ENCODE results near the gene C2orf49.

C2orf49 gene

DNA sequence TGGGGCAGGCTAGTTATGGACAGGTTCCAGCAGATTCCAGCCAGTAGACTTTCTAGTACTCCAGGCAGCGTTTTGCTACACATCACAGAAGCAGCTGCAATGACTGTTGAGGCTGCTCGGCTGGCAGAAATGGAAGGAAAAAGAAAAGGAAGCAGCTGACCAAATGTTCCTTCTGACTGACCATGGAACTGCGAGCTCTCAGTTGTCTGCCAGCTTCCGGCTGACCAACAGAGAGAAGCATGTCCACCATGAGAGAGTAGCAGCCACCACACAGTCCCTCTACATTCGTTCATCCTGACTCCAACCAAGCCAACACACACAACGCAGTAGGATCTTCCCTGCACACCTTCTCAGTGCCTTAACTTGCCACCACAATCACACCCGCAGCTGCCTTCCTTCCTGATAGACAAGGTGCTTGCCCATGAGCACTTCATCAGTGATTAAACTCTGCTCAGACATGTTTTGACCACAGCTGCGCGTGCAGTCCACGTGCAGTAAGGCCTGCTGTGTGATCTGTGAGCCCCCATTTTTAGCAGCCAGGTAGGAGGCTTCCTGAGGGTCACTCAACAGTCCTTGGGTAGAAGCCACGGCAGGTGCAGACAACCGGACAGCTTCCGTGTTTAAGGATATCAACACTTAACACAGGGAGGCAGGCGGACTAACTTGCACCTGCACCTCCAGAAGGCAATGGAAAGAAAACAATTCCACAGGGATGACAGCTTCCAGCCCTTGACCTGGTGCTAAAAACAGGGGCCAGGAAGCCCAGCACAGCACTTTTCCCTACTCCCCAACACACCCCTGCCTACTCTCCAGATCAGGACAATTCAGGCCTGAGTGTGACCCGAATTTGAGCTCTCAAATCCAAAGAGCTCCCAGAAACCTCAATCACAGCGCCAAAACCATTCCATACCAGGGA lies 8.8 kb upstream of the C2orf49 start:
- H3K27me3 Mint-ChIP-seq, result no peaks in the 10 kb centered on the region
- DNase-seq (peak; percentile 11), ATAC-seq (replicated peaks) (peak; percentile 15 to 25)
- H3K36me3 Mint-ChIP-seq, result peaks cover 4 to 19% of the 10 kb centered on the region in 2 donors
- H3K9me3 Mint-ChIP-seq, result no peaks in the 10 kb centered on the region
- H3K4me3 Mint-ChIP-seq, result peak overlapping the region; percentile 85 to 94
- peaks cover 35 to 58% of the 10 kb centered on the region in 2 donors for H3K4me1 Mint-ChIP-seq
- peak overlapping the region; percentile 63 for H3K27ac Mint-ChIP-seq

- H3K36me3 Mint-ChIP-seq, result peaks cover 0 to 15% of the 10 kb centered on the region in 2 donors
- DNase-seq, result no peak
- H3K9me3 Mint-ChIP-seq, result no peaks in the 10 kb centered on the region
- ATAC-seq (replicated peaks), result peak; percentile 49 to 51
- H3K4me3 Mint-ChIP-seq, result peak overlapping the region; percentile 85 to 94
- H3K27me3 Mint-ChIP-seq, result no peaks in the 10 kb centered on the region
- H3K27ac Mint-ChIP-seq, result peak overlapping the region; percentile 63
- peaks cover 30 to 52% of the 10 kb centered on the region in 2 donors for H3K4me1 Mint-ChIP-seq
Measured at GRCh38 chr2:105329197-105329554, 8.2 kb upstream of the C2orf49 start.

DNA sequence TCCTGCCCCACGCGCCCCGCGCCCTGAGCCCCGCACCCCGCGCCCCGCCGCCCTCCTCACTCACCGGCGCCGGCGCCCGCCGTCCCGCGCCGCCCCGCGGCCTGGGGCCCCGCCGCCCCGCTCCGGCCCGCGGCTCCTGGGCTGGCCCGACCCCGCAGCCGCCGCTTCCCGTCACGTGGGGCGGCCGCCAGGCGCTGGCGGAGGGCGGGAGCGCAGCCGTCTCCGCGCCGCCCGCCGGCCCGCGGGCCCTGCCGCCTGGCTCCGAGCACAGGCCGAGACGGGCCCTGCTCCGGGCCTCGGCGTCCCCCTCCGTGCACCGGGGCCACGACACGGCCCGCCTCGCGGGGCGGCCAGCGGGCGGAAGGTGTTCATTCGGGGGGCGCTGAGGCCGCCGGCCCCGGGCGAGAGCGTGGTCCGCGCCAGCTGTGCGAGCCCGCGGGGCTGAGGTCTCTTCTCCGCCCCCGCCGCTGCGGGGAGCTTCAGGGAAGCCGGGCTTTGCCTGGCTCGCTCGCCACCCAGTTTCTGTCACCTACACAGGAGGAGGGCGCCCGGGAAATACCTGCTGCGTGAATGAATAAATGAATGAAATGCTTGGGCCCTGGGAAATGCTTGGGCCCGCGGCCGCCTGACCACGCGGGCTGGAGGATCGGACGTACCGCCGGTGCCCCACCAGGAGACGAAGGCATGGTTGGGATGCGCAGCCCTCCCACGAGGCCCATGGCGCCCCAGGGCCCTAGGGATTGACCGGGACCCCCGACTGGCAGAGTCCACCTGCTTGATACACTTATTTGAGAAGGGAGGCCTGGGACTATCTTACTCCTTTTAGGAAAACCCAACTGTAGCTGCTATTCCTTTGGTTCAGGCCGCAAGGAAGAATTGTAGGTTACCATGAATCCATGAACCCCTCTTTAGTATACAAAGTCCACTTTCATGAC lies 7.5 kb upstream of the C2orf49 start, which contains the start of gene TGFBRAP1:
TGFBRAP1 (minus strand) TSS at position 175 of the 935 bp plus-strand sequence. CDS start 21,434 bp downstream, outside the sequence.
- ATAC-seq (replicated peaks) (peak; percentile 88 to 92), DNase-seq (peak; percentile 58)
- H3K36me3 Mint-ChIP-seq, result peaks cover 0 to 12% of the 10 kb centered on the region in 2 donors
- H3K4me3 Mint-ChIP-seq, result peak within 1 kb of the TSS; percentile 92 to 94
- H3K27ac Mint-ChIP-seq, result peak within 1 kb of the TSS; percentile 97
- no peaks in the 10 kb centered on the region for H3K27me3 Mint-ChIP-seq
- H3K4me1 Mint-ChIP-seq, result peaks cover 28 to 45% of the 10 kb centered on the region in 2 donors
- no peaks in the 10 kb centered on the region for H3K9me3 Mint-ChIP-seq

DNA sequence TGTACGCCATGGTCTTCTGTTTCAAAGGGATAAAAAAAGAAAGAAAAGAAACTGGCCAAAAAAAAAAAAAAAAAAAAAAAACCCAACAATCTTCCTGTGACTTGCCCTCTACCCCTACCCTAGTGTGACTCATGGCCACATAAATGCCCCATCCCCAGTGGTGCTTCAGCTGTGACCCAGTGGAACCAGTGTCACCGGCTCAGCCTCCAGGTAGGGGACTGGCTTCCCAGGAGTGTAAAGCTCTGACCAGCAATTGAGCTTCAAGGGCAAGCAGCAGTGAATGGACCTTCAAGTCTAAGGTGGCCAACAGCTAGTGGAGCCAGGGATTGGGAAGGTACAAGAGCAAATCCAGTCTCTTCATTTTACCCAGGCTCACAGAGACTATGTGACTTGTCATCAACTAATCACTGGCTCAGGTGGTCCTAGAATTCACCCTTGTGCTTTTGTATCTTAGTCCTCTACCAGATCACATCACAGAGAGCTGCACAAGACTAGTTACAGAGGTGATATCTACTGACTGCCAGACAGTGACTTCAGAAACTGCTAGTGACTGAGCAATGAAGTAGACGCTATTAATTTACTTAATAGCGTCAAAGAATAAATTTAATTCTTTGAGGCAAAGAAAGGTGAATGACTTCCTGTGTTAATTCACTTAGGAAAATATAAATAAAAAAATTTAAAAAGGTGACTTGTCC lies 6.5 kb upstream of the C2orf49 start:
- Mint-ChIP-seq H3K27ac (peak overlapping the region; percentile 97), H3K4me3 (peak overlapping the region; percentile 91 to 92), H3K9me3 (no peaks in the 10 kb centered on the region), H3K36me3 (peaks cover 0 to 11% of the 10 kb centered on the region in 2 donors), H3K27me3 (no peaks in the 10 kb centered on the region), H3K4me1 (peaks cover 20 to 36% of the 10 kb centered on the region in 2 donors)
- ATAC-seq (replicated peaks) (no peak), DNase-seq (no peak)

- peaks cover 0 to 3% of the 10 kb centered on the region in 2 donors for H3K36me3 Mint-ChIP-seq
- DNase-seq (no peak), ATAC-seq (replicated peaks) (no peak)
- no peaks in the 10 kb centered on the region for H3K27me3 Mint-ChIP-seq
- no peaks in the 10 kb centered on the region for H3K9me3 Mint-ChIP-seq
- no peak overlapping the region for H3K27ac Mint-ChIP-seq
- no peak overlapping the region for H3K4me3 Mint-ChIP-seq
- peaks cover 8 to 24% of the 10 kb centered on the region in 2 donors for H3K4me1 Mint-ChIP-seq
Measured at GRCh38 chr2:105334211-105334610, 3.1 kb upstream of the C2orf49 start.

DNA sequence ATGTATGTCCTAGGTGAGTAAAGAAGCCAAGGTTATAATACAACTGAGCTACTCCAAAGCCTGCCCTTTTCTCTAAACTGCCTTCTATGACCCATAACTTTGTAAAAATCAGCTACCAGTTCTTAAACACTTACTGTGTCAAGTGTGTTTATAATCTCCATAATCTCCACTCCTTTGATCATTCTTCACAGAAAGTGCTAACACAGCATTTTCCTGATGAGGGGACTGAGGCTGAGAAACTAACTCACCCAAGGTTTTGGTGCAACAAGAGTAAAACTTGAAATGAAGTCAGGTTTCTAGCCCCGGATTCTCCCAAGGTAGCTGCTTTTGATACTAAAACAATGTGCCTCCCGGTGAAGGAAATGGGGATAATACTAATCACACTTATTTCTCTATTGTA lies 1.9 kb upstream of the C2orf49 start:
- Mint-ChIP-seq H3K4me1 (peaks cover 10 to 24% of the 10 kb centered on the region in 2 donors), H3K27ac (no peak overlapping the region), H3K4me3 (no peak overlapping the region), H3K9me3 (no peaks in the 10 kb centered on the region), H3K36me3 (peaks cover 3 to 10% of the 10 kb centered on the region in 2 donors), H3K27me3 (no peaks in the 10 kb centered on the region)
- no peak for DNase-seq
- ATAC-seq (replicated peaks), result no peak

DNA sequence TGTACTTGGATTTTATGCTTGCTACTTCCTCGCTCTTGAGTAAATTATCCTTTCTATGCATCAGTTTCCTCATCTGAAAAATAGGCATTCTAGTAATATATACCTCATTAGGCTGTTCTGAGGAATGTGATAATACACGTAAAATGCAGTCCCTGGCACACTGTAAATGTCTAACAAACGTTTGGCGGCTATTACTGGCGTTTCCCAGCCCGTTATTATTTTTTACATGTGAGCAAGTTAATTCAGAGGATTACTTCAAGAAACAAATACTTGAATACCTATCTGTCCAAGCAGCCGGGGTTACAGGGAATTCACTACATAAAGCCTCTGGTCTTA lies 586 bp upstream of the C2orf49 start:
- H3K36me3 Mint-ChIP-seq, result peaks cover 3 to 12% of the 10 kb centered on the region in 2 donors
- H3K9me3 Mint-ChIP-seq, result no peaks in the 10 kb centered on the region
- H3K27ac Mint-ChIP-seq, result peak overlapping the region; percentile 100
- H3K4me3 Mint-ChIP-seq, result peak overlapping the region; percentile 95 to 100
- H3K27me3 Mint-ChIP-seq, result no peaks in the 10 kb centered on the region
- ATAC-seq (replicated peaks), result no peak
- no peak for DNase-seq
- H3K4me1 Mint-ChIP-seq, result peaks cover 7 to 19% of the 10 kb centered on the region in 2 donors

- peaks cover 3 to 16% of the 10 kb centered on the region in 2 donors for H3K36me3 Mint-ChIP-seq
- DNase-seq (no peak), ATAC-seq (replicated peaks) (peak; percentile 1 to 10)
- H3K4me3 Mint-ChIP-seq, result peak overlapping the region; percentile 95 to 100
- no peaks in the 10 kb centered on the region for H3K9me3 Mint-ChIP-seq
- H3K27me3 Mint-ChIP-seq, result no peaks in the 10 kb centered on the region
- H3K4me1 Mint-ChIP-seq, result peaks cover 7 to 19% of the 10 kb centered on the region in 2 donors
- peak overlapping the region; percentile 96 for H3K27ac Mint-ChIP-seq
Measured at GRCh38 chr2:105338020-105338385, 663 bp downstream of the C2orf49 start.

GRCh38 chr2:105339414-105339813 lies 2.1 kb downstream of the C2orf49 start:
- DNase-seq (no peak), ATAC-seq (replicated peaks) (no peak)
- Mint-ChIP-seq H3K27ac (no peak overlapping the region), H3K4me1 (peaks cover 7 to 19% of the 10 kb centered on the region in 2 donors), H3K9me3 (no peaks in the 10 kb centered on the region), H3K36me3 (peaks cover 3 to 18% of the 10 kb centered on the region in 2 donors), H3K27me3 (no peaks in the 10 kb centered on the region), H3K4me3 (no peak overlapping the region)

GRCh38 chr2:105344704-105345345 lies 7.5 kb downstream of the C2orf49 start:
- no peak for DNase-seq
- Mint-ChIP-seq H3K9me3 (no peaks in the 10 kb centered on the region), H3K27me3 (no peaks in the 10 kb centered on the region), H3K36me3 (peaks cover 16 to 36% of the 10 kb centered on the region in 2 donors), H3K27ac (no peak overlapping the region), H3K4me3 (no peak overlapping the region), H3K4me1 (peaks cover 4 to 5% of the 10 kb centered on the region in 2 donors)
- no peak for ATAC-seq (replicated peaks)

DNA sequence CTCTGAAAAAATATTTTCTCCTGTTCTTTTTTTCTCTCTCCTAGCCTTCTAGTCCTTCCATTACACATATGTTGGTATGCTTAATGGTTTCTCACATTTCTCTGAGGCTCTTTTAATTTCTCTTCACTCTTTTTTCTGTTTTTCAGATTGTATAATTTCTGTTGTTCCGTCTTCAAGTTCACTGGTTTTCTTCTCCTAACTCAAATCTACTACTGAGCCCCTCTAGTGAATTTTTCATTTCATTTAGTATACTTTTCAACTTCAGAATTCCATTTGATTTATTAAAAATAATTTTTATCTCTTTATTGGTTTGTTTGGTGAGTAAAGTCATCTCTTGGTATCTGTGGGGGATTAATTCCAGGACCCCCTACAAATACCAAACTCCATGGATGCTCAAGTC lies 19.8 kb downstream of the C2orf49 start:
- Mint-ChIP-seq H3K4me3 (no peak overlapping the region), H3K27me3 (no peaks in the 10 kb centered on the region), H3K9me3 (peaks cover 7 to 9% of the 10 kb centered on the region in 2 donors), H3K36me3 (peaks cover 72 to 80% of the 10 kb centered on the region in 2 donors), H3K27ac (no peak overlapping the region), H3K4me1 (no peaks in the 10 kb centered on the region)
- DNase-seq (no peak), ATAC-seq (replicated peaks) (no peak)

DNA sequence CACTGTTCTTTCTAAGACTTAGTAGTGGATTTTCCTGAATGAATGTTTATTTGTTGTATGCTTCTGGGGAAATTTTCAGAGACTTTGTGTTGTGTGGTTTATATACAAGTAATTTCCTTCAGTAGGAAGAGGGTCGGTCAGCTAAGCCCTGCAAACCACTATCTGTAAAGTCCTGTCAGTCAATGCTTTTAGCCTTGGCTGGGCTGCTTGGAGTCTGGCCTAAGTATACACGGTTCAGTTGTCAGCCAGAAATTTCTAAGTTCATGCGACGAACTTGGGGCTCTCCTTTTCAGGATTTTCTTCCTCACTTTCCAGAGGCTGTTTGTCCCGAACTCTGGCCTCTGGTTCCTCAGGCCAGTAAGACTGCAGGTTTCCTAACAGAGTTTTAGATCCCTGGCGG lies 21.3 kb downstream of the C2orf49 start:
- H3K4me3 Mint-ChIP-seq, result no peak overlapping the region
- no peaks in the 10 kb centered on the region for H3K4me1 Mint-ChIP-seq
- peaks cover 63 to 67% of the 10 kb centered on the region in 2 donors for H3K36me3 Mint-ChIP-seq
- no peak for ATAC-seq (replicated peaks)
- no peak for DNase-seq
- no peak overlapping the region for H3K27ac Mint-ChIP-seq
- no peaks in the 10 kb centered on the region for H3K27me3 Mint-ChIP-seq
- peaks cover 7 to 9% of the 10 kb centered on the region in 2 donors for H3K9me3 Mint-ChIP-seq

GRCh38 chr2:105361102-105361889 lies 24.0 kb downstream of the C2orf49 start:
- Mint-ChIP-seq H3K4me1 (no peaks in the 10 kb centered on the region), H3K36me3 (peaks cover 43 to 46% of the 10 kb centered on the region in 2 donors), H3K4me3 (no peak overlapping the region), H3K27ac (no peak overlapping the region), H3K9me3 (peaks cover 4 to 5% of the 10 kb centered on the region in 2 donors), H3K27me3 (no peaks in the 10 kb centered on the region)
- DNase-seq (no peak), ATAC-seq (replicated peaks) (no peak)

Data from stimulated activated naive B cell treated with anti-CD40 and anti-IgM and Interleukin-4, amounts not matched to agents 10 μg/mL and 1 μg/mL and 100 μg/mL, for 72 hours (primary cell).